Measurements from ENCODE around the gene TMEM120B. TPM values are rescaled to one million over a fixed set of nuclear protein-coding genes. Genes with fewer than 3 reads are reported as not detected.

The TMEM120B gene
- total and polyA plus RNA-seq, 2 of the 13 experiments (the other 11 are each of a cell fraction or from before 2014, with no cell fraction given) = 7.1 to 12.9 TPM

DNA sequence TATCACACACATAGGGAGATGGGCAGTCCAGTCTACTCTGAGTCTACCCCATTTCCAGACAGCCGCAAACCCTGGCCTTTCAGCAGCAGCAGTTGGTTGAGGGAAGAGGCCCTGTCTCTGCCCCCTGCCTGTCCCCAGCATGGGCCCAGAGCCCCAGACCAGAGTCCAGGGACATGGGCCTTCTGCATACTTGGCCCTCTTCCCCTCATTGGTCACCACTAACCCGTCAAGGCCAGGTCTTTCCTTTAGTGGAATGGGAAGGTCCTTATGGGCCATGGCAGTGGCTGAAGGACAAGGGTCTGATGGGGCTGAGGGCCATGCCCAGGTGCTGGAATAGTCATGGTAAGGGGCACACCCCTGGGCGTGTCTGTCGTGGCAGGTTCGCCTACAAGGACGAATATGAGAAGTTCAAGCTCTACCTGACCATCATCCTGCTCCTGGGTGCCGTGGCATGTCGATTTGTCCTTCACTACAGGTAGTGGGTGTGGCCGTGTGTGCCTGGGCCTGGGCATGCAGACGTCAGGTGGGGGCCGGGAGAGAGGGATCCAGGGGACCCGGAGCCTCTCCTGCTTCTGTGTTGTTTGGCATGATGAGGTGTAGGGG is 39.3 kb downstream of the TMEM120B start (continued):
- TF ChIP-seq, protein P1, sequence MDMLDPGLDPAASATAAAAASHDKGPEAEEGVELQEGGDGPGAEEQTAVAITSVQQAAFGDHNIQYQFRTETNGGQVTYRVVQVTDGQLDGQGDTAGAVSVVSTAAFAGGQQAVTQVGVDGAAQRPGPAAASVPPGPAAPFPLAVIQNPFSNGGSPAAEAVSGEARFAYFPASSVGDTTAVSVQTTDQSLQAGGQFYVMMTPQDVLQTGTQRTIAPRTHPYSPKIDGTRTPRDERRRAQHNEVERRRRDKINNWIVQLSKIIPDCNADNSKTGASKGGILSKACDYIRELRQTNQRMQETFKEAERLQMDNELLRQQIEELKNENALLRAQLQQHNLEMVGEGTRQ (IDR thresholded peaks at IDR 0.05; ENCODE audit: low read depth, low read length) = no peak
- TF ChIP-seq, protein P1 (CRISPR knock-in tag; IDR thresholded peaks at IDR 0.05; ENCODE audit: borderline replicate concordance) = no peak
- TF ChIP-seq HNF4G (IDR thresholded peaks at IDR 0.05; ENCODE audit: borderline replicate concordance, low read depth, low read length) (peak; percentile 54; the same call in 1 of the 2 replicates), HNF4G (CRISPR knock-in tag; IDR thresholded peaks at IDR 0.05; ENCODE audit: borderline replicate concordance, low read depth) (0 out of 2 replicates have a peak, but pooled peaks have one; percentile 48), TBP (CRISPR knock-in tag; IDR thresholded peaks at IDR 0.05) (no peak), NFYB (CRISPR knock-in tag; IDR thresholded peaks at IDR 0.05) (peak; percentile 34; the same call in 1 of the 2 replicates), MXI1 (IDR thresholded peaks at IDR 0.05; ENCODE audit: borderline replicate concordance, low read depth, low read length) (0 out of 3 replicates have a peak, but pooled peaks have one; percentile 25), MTA1 (CRISPR knock-in tag; IDR thresholded peaks at IDR 0.05; ENCODE audit: borderline replicate concordance) (peak; percentile 47; the same call in 1 of the 2 replicates), DPF2 (CRISPR knock-in tag; IDR thresholded peaks at IDR 0.05; ENCODE audit: borderline replicate concordance, low read depth) (no peak), GATAD2A (CRISPR knock-in tag; IDR thresholded peaks at IDR 0.05) (0 out of 2 replicates have a peak, but pooled peaks have one; percentile 12), ZNF34 (CRISPR knock-in tag; IDR thresholded peaks at IDR 0.05; ENCODE audit: borderline replicate concordance) (no peak), ZFY (CRISPR knock-in tag; IDR thresholded peaks at IDR 0.05) (peak; percentile 45; the same call in 1 of the 2 replicates), ZNF205 (CRISPR knock-in tag; IDR thresholded peaks at IDR 0.05) (peak; percentile 99)
- TF ChIP-seq, protein P2, sequence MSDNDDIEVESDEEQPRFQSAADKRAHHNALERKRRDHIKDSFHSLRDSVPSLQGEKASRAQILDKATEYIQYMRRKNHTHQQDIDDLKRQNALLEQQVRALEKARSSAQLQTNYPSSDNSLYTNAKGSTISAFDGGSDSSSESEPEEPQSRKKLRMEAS (IDR thresholded peaks at IDR 0.05) = peak; percentile 50; the same call in 1 of the 2 replicates
- TF ChIP-seq, protein P3, sequence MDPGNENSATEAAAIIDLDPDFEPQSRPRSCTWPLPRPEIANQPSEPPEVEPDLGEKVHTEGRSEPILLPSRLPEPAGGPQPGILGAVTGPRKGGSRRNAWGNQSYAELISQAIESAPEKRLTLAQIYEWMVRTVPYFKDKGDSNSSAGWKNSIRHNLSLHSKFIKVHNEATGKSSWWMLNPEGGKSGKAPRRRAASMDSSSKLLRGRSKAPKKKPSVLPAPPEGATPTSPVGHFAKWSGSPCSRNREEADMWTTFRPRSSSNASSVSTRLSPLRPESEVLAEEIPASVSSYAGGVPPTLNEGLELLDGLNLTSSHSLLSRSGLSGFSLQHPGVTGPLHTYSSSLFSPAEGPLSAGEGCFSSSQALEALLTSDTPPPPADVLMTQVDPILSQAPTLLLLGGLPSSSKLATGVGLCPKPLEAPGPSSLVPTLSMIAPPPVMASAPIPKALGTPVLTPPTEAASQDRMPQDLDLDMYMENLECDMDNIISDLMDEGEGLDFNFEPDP (CRISPR knock-in tag; conservative IDR thresholded peaks at IDR 0.05) = no peak
- TF ChIP-seq, protein P4, sequence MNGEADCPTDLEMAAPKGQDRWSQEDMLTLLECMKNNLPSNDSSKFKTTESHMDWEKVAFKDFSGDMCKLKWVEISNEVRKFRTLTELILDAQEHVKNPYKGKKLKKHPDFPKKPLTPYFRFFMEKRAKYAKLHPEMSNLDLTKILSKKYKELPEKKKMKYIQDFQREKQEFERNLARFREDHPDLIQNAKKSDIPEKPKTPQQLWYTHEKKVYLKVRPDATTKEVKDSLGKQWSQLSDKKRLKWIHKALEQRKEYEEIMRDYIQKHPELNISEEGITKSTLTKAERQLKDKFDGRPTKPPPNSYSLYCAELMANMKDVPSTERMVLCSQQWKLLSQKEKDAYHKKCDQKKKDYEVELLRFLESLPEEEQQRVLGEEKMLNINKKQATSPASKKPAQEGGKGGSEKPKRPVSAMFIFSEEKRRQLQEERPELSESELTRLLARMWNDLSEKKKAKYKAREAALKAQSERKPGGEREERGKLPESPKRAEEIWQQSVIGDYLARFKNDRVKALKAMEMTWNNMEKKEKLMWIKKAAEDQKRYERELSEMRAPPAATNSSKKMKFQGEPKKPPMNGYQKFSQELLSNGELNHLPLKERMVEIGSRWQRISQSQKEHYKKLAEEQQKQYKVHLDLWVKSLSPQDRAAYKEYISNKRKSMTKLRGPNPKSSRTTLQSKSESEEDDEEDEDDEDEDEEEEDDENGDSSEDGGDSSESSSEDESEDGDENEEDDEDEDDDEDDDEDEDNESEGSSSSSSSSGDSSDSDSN (CRISPR knock-in tag; IDR thresholded peaks at IDR 0.05) = peak; percentile 54; the same call in 1 of the 2 replicates
- TF ChIP-seq, protein P5, sequence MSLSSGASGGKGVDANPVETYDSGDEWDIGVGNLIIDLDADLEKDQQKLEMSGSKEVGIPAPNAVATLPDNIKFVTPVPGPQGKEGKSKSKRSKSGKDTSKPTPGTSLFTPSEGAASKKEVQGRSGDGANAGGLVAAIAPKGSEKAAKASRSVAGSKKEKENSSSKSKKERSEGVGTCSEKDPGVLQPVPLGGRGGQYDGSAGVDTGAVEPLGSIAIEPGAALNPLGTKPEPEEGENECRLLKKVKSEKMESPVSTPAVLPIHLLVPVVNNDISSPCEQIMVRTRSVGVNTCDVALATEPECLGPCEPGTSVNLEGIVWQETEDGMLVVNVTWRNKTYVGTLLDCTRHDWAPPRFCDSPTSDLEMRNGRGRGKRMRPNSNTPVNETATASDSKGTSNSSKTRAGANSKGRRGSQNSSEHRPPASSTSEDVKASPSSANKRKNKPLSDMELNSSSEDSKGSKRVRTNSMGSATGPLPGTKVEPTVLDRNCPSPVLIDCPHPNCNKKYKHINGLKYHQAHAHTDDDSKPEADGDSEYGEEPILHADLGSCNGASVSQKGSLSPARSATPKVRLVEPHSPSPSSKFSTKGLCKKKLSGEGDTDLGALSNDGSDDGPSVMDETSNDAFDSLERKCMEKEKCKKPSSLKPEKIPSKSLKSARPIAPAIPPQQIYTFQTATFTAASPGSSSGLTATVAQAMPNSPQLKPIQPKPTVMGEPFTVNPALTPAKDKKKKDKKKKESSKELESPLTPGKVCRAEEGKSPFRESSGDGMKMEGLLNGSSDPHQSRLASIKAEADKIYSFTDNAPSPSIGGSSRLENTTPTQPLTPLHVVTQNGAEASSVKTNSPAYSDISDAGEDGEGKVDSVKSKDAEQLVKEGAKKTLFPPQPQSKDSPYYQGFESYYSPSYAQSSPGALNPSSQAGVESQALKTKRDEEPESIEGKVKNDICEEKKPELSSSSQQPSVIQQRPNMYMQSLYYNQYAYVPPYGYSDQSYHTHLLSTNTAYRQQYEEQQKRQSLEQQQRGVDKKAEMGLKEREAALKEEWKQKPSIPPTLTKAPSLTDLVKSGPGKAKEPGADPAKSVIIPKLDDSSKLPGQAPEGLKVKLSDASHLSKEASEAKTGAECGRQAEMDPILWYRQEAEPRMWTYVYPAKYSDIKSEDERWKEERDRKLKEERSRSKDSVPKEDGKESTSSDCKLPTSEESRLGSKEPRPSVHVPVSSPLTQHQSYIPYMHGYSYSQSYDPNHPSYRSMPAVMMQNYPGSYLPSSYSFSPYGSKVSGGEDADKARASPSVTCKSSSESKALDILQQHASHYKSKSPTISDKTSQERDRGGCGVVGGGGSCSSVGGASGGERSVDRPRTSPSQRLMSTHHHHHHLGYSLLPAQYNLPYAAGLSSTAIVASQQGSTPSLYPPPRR (CRISPR knock-in tag; IDR thresholded peaks at IDR 0.05; ENCODE audit: borderline replicate concordance) = 0 out of 2 replicates have a peak, but pooled peaks have one; percentile 19
